Right lobe of liver (tissue), 4 donors: ENCODE results near the gene P2RY12.

Source experiments
- CTCF ChIP-seq, 4 donors: fragments of 200-600 bp in 3 of 4; fragments of 450-650 bp in 1 of 4; IDR thresholded peaks; one replicate each; pipeline versions ENCODE4 v1.5.1 to v1.8.0; 2016 to 2022; ENCODE audit warnings: antibody characterized with exemption in 4 of 4, mild to moderate bottlenecking in 2 of 4
- POLR2A ChIP-seq: fragments of 450-650 bp; IDR thresholded peaks from one replicate; pipeline ENCODE4 v1.6.1; 2017; ENCODE audit warnings: antibody characterized with exemption, mild to moderate bottlenecking
- donor health status: DM: no; HTN: no; CAD: no.
- donor health status: DM: no; HTN: no; CAD: no.
- donor health status: DM: no; HTN: yes; CAD: no.

- TF ChIP-seq POLR2A: no peak
- TF ChIP-seq CTCF (IDR thresholded peaks at IDR 0.05): no peak
Measured at GRCh38 chr3:151301787-151302186, 82.8 kb downstream of the P2RY12 start.
